Hepatocyte (in vitro differentiated cells): Measurements from ENCODE around the gene NARS2. TPM values are rescaled to one million over a fixed set of nuclear protein-coding genes. Genes with fewer than 3 reads are reported as not detected.
A peak's percentile ranks its signal among the peaks of the same experiment; 100 is the strongest.

Source experiments
- DNase-seq: peaks from one replicate; pipeline ENCODE4 v3.0.0-alpha.2; 2016; ENCODE audit warnings: low spot score
- H2AFZ ChIP-seq: fragments of 200-600 bp; sonication (generic); 2 replicates; pipeline ENCODE4 v1.6.0; 2016; ENCODE audit warnings: antibody characterized with exemption, mild to moderate bottlenecking
- H3K27ac ChIP-seq: fragments of 200-600 bp; sonication (generic); 2 replicates; pipeline ENCODE4 v1.5.1; 2016; ENCODE audit warnings: mild to moderate bottlenecking
- H3K27me3 ChIP-seq: fragments of 200-600 bp; sonication (generic); 2 replicates; pipeline ENCODE4 v1.6.1; 2016
- H3K36me3 ChIP-seq: fragments of 200-600 bp; sonication (generic); replicated peaks from 2 replicates; pipeline ENCODE4 v1.5.1; 2016; ENCODE audit warnings: low read depth; ENCODE audit not compliant: insufficient read depth
- H3K4me1 ChIP-seq: fragments of 200-600 bp; sonication (generic); 2 replicates; pipeline ENCODE4 v1.5.1; 2016; ENCODE audit warnings: mild to moderate bottlenecking, moderate library complexity; ENCODE audit not compliant: insufficient read depth
- H3K4me2 ChIP-seq: fragments of 200-600 bp; sonication (generic); 2 replicates; pipeline ENCODE4 v1.6.0; 2016
- H3K4me3 ChIP-seq: fragments of 200-600 bp; sonication (generic); 2 replicates; pipeline ENCODE4 v1.5.1; 2016; ENCODE audit warnings: mild to moderate bottlenecking
- H3K79me2 ChIP-seq: fragments of 200-600 bp; sonication (generic); 2 replicates; pipeline ENCODE4 v1.6.0; 2017; ENCODE audit warnings: mild to moderate bottlenecking
- H3K9me2 ChIP-seq: fragments of 200-600 bp; sonication (generic); replicated peaks from 2 replicates; pipeline ENCODE4 v1.6.0; 2017; ENCODE audit warnings: mild to moderate bottlenecking; ENCODE audit not compliant: insufficient read depth
- H3K9me3 ChIP-seq: fragments of 200-600 bp; sonication (generic); 2 replicates; pipeline ENCODE4 v1.5.1; 2016; ENCODE audit warnings: low read depth, mild to moderate bottlenecking
- H4K20me1 ChIP-seq: fragments of 200-600 bp; sonication (generic); 2 replicates; pipeline ENCODE4 v1.6.0; 2016; ENCODE audit warnings: mild to moderate bottlenecking; ENCODE audit not compliant: insufficient read depth, poor library complexity, severe bottlenecking
- CTCF ChIP-seq: fragments of 200-600 bp; sonication (generic); IDR thresholded peaks from 2 replicates; pipeline ENCODE4 v1.5.1; 2016; ENCODE audit warnings: antibody characterized with exemption, mild to moderate bottlenecking; ENCODE audit not compliant: poor library complexity
- EZH2 ChIP-seq: fragments of 200-600 bp; sonication (generic); IDR thresholded peaks from 2 replicates; pipeline ENCODE4 v1.6.1; 2016; ENCODE audit warnings: antibody characterized with exemption, mild to moderate bottlenecking, borderline replicate concordance
- EZH2phosphoT487 ChIP-seq: fragments of 200-600 bp; sonication (generic); IDR thresholded peaks from one replicate; pipeline ENCODE4 v1.6.1; 2018; ENCODE audit warnings: antibody characterized with exemption, mild to moderate bottlenecking, low read depth, moderate library complexity; ENCODE audit not compliant: unreplicated experiment, severe bottlenecking
- WGBS: methylation state at CpG from one replicate; pipeline ENCODE4 v1.1.6; 2016; ENCODE audit warnings: low lambda C conversion rate; ENCODE audit errors: missing lambda C conversion rate; 5-methylcytosine and 5-hydroxymethylcytosine counted together
- polyA plus RNA-seq: library from polyadenylated mRNA; unstranded; fragments of >200 nt; fragmentation: Nextera tagmentation; extraction: Ambion mirVana; gene quantifications from 2 replicates; pipeline ENCODE4 v1.2.1, GENCODE V29; 2016
- total RNA-seq: library from RNA; depleted of rRNA; stranded (reverse); fragments of >200 nt; gene quantifications from 2 replicates; pipeline ENCODE4 v1.2.3, GENCODE V29; 2014

The NARS2 gene
- total and polyA plus RNA-seq, 2 experiments from 2014 or later: 17.5 to 19.1 TPM

GRCh38 chr11:78438298-78438975 is 136.2 kb downstream of the NARS2 start:
- Histone ChIP-seq H3K4me2 (no peak overlapping the region), H3K27ac (no peak overlapping the region), H3K27me3 (no peaks in the 10 kb centered on the region), H4K20me1 (no peaks in the 10 kb centered on the region), H3K4me1 (no peaks in the 10 kb centered on the region), H3K9me2 (no peaks in the 10 kb centered on the region), H3K4me3 (no peak overlapping the region), H3K36me3 (no peaks in the 10 kb centered on the region), H3K79me2 (no peaks in the 10 kb centered on the region), H2AFZ (no peak overlapping the region), H3K9me3 (no peaks in the 10 kb centered on the region)
- TF ChIP-seq EZH2phosphoT487: no peak
- TF ChIP-seq CTCF: no peak
- no peak for TF ChIP-seq EZH2
- WGBS: 73% methylated on average over 5 of the region's 5 CpGs
- DNase-seq: no peak

DNA sequence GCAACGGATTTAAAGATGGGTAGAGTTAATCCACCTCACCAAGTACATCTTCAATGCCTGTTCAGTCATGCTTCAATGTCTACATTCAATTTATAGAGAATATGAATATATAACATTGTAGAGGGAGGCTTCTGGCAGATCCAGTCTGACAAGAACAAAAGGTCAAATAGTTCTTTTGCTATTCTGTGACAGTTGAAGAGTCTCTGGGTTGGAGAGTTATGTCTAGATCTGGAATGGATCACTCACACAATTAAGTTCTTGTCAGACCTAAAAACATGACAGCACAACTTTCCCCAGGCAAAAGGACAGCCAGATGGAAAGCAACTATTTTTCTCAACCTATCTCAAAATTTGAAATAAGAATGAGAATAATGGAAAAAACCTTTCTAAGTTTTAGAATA is 141.7 kb downstream of the NARS2 start:
- Histone ChIP-seq H3K4me1 (no peaks in the 10 kb centered on the region), H3K36me3 (no peaks in the 10 kb centered on the region), H2AFZ (no peak overlapping the region), H4K20me1 (no peaks in the 10 kb centered on the region), H3K4me3 (no peak overlapping the region), H3K79me2 (no peaks in the 10 kb centered on the region), H3K4me2 (no peak overlapping the region), H3K27me3 (no peaks in the 10 kb centered on the region), H3K9me2 (no peaks in the 10 kb centered on the region), H3K9me3 (no peaks in the 10 kb centered on the region), H3K27ac (peak overlapping the region; percentile 7)
- TF ChIP-seq EZH2phosphoT487: no peak
- no peak for DNase-seq
- 75% methylated on average over 1 of the region's 1 CpG for WGBS

DNA sequence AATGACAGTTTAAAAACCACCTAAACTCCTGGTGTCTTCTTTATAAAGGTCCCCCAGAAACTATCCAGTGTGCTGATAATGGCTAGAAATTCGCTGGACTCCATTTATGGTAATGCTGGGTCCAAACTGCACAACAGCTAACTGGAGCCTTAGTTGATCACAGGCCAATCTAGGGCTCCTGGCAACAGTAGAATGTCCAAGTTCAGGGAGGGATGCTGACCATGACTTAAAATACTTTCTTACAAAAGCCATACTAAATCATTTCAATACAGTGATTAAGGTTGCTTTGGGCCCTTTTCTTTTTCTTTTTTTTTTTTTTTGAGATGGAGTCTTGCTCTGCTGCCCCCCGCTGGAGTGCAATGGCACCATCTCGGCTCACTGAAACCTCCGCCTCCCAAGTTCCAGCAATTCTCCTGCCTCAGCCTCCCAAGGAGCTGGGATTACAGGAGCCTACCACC is 142.6 kb downstream of the NARS2 start:
- WGBS: 79% methylated on average over 4 of the region's 4 CpGs
- TF ChIP-seq CTCF (peak; percentile 42), EZH2phosphoT487 (no peak), EZH2 (no peak)
- no peak overlapping the region for H2AFZ ChIP-seq
- H3K79me2 ChIP-seq: no peaks in the 10 kb centered on the region
- H3K4me1 ChIP-seq: no peaks in the 10 kb centered on the region
- no peaks in the 10 kb centered on the region for H3K9me2 ChIP-seq
- H3K9me3 ChIP-seq: no peaks in the 10 kb centered on the region
- H3K27ac ChIP-seq: no peak overlapping the region
- H4K20me1 ChIP-seq: no peaks in the 10 kb centered on the region
- no peaks in the 10 kb centered on the region for H3K27me3 ChIP-seq
- H3K4me2 ChIP-seq: no peak overlapping the region
- H3K36me3 ChIP-seq: no peaks in the 10 kb centered on the region
- H3K4me3 ChIP-seq: no peak overlapping the region
- no peak for DNase-seq

DNA sequence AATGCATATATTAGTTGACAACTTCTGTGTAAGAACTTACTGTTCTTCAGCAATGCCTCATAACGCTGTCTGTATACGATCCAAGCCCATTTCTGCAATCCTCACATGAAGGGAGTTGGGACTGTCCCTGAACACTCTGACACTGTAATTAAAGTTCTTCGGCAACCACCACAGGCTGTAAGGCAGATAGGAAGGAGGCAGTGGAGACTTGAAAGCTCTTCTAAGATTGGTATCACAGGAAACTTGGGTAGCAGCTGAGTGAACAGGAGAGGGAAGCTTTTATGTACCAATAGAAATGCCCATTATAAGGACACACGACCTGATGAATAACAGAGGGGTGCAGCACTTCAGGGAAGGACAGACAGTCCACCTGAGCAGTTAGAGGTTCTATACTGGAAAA is 145.0 kb downstream of the NARS2 start:
- Histone ChIP-seq H3K79me2 (no peaks in the 10 kb centered on the region), H3K9me3 (no peaks in the 10 kb centered on the region), H3K4me1 (no peaks in the 10 kb centered on the region), H3K36me3 (no peaks in the 10 kb centered on the region), H3K4me3 (no peak overlapping the region), H3K9me2 (no peaks in the 10 kb centered on the region), H3K27me3 (no peaks in the 10 kb centered on the region), H2AFZ (no peak overlapping the region), H3K4me2 (no peak overlapping the region), H4K20me1 (no peaks in the 10 kb centered on the region), H3K27ac (no peak overlapping the region)
- no peak for DNase-seq
- TF ChIP-seq CTCF: no peak
- no peak for TF ChIP-seq EZH2
- TF ChIP-seq EZH2phosphoT487: no peak
- 58% methylated on average over 4 of the region's 4 CpGs for WGBS
